ENCODE data around the gene COL4A3.

DNA sequence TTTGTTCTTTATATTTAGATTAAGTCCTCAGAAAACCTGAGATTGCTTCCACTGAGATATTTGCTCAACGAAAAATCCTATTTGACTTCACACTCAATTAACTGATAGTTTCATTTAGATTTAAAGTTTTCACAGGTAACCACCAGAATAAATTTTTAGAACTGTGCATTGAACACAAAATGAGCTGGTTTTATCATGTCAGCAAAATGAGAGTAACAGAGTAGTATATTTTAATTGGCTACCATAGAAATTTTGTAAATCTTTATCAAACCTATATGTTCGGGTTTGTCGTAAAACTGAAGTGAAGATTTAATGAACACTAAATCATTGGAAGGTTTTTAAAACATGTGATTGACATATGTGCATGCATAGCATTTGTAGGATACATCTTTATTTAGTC, 127.9 kb downstream of the COL4A3 start:
- TF ChIP-seq, protein P1, sequence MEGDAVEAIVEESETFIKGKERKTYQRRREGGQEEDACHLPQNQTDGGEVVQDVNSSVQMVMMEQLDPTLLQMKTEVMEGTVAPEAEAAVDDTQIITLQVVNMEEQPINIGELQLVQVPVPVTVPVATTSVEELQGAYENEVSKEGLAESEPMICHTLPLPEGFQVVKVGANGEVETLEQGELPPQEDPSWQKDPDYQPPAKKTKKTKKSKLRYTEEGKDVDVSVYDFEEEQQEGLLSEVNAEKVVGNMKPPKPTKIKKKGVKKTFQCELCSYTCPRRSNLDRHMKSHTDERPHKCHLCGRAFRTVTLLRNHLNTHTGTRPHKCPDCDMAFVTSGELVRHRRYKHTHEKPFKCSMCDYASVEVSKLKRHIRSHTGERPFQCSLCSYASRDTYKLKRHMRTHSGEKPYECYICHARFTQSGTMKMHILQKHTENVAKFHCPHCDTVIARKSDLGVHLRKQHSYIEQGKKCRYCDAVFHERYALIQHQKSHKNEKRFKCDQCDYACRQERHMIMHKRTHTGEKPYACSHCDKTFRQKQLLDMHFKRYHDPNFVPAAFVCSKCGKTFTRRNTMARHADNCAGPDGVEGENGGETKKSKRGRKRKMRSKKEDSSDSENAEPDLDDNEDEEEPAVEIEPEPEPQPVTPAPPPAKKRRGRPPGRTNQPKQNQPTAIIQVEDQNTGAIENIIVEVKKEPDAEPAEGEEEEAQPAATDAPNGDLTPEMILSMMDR (IDR thresholded peaks at IDR 0.05): no peak
- TF ChIP-seq POLR2A (IDR thresholded peaks at IDR 0.05): no peak

Measured in adrenal gland (tissue), 5 donors.